Heart right ventricle (tissue), 16 donors: Measurements from ENCODE around the gene TRABD2A. TPM values are rescaled to one million over a fixed set of nuclear protein-coding genes. Genes with fewer than 3 reads are reported as not detected.

Experiments used
- ATAC-seq, 8 donors: fragments of 200-7000 bp; cut with Tn5 transposase; one replicate each; pipeline ENCODE4 v1.9.1; 2020; ENCODE audit warnings: mild to moderate bottlenecking in 8 of 8, moderate library complexity in 8 of 8, moderate number of reproducible peaks in 1 of 8
- DNase-seq, 2 donors: peaks; one replicate each; pipeline ENCODE4 v3.0.0-alpha.2; 2020
- H3K27ac ChIP-seq, 10 donors: fragments of 200-600 bp; sonication (generic) in 2 of 10; one replicate each; pipeline versions ENCODE4 v1.5.0 to v1.8.0; 2020 to 2022; ENCODE audit warnings: mild to moderate bottlenecking in 3 of 10
- H3K27me3 ChIP-seq, 7 donors: fragments of 200-600 bp; one replicate each; pipeline ENCODE4 v1.8.0; 2021 to 2022; ENCODE audit warnings: mild to moderate bottlenecking in 2 of 7
- H3K36me3 ChIP-seq, 9 donors: fragments of 200-600 bp; sonication (generic) in 1 of 9; one replicate each; pipeline versions ENCODE4 v1.5.0 to v1.8.0; 2020 to 2022; ENCODE audit warnings: mild to moderate bottlenecking in 2 of 9
- H3K4me1 ChIP-seq, 9 donors: fragments of 200-600 bp; sonication (generic) in 1 of 9; one replicate each; pipeline versions ENCODE4 v1.5.0 to v1.8.0; 2020 to 2022; ENCODE audit warnings: mild to moderate bottlenecking in 4 of 9
- H3K4me3 ChIP-seq, 10 donors: fragments of 200-600 bp; sonication (generic) in 2 of 10; one replicate each; pipeline versions ENCODE4 v1.5.0 to v1.8.0; 2020 to 2022; ENCODE audit warnings: mild to moderate bottlenecking in 7 of 10, moderate library complexity in 2 of 10
- H3K9me3 ChIP-seq, 11 donors: fragments of 200-600 bp in 10 of 11; sonication (generic) in 2 of 11; one replicate each; pipeline versions ENCODE4 v1.5.0 to v1.8.0; 2013 to 2022; ENCODE audit warnings: mild to moderate bottlenecking in 2 of 11, control low read depth in 1 of 11, moderate library complexity in 1 of 11
- WGBS, 2 donors: extraction: QIAGEN DNeasy Blood & Tissue Kit; methylation state at CpG; one replicate each; pipeline ENCODE4 v1.1.7; 2013; ENCODE audit warnings: inconsistent platforms in 1 of 2; 5-methylcytosine and 5-hydroxymethylcytosine counted together
- intact Hi-C, 10 donors: fragments of 100-400 bp; cut with DNase I; formaldehyde crosslinking; loops; one replicate each; pipeline versions ENCODE4 v1.11.1 to v1.14.2; 2022
- polyA plus RNA-seq, 2 donors: library from polyadenylated mRNA; stranded (reverse); fragments of 200-250 nt; gene quantifications; one replicate each; pipeline ENCODE4 v1.2.3, GENCODE V29; 2013
- total RNA-seq, 10 donors: library from RNA; stranded (reverse); fragmentation: NEBNext Ultra II Directional in 3 of 10; extraction: Animal tissue kit (Norgen Biotek cat#: 25700) in 3 of 10; gene quantifications; one replicate each; pipeline versions ENCODE4 v1.2.1 to v1.2.4, GENCODE V29; 2021 to 2023
- TF ChIP-seq, protein P1 (sequence below), 9 donors: fragments of 200-600 bp; sonication (generic) in 2 of 9; IDR thresholded peaks; one replicate each; pipeline versions ENCODE4 v1.5.0 to v1.8.0; 2021 to 2022; ENCODE audit warnings: antibody characterized with exemption in 9 of 9, mild to moderate bottlenecking in 5 of 9, moderate library complexity in 1 of 9
- donor health status: Arrhythmogenic right ventricular cardiomyopathy.
- donor health status: ischemic (EF 13 %, LVEDD 7.1; RV severe dilation, severe dysfunction).
- donor health status: healthy with polysubstance abuse.
- donor health status: DM: no; HTN: yes; CAD: no.
- donor health status: DM: no; HTN: no; CAD: no.
- donor health status: ischemic (EF 25% LVEDD 6.9; RV normal size, moderate dysfunction).
- donor health status: ischemic (EF 25% LVEDD 5.7; RV mildly dilated, moderate dysfunction).
- donor health status: healthy.
- donor health status: DM: yes; HTN: yes; CAD: no.
- donor health status: Ischemic cardiomyopathy.
- donor health status: ischemic (EF 35%, LVEDD 5.7; RV mildly dilated, moderate dysfunction).
- donor health status: nonischemic (EF 11% LVEDD 7.7; RV severe dilation, severe dysfunction).
- donor health status: DM: yes; HTN: yes; CAD: no.
- donor health status: PGD.
- donor health status: ischemic (EF 29% LVEDD 5.4; RV normal size, mild dysfunction).
- donor health status: nonischemic (EF 23%, LVEDD 6.1; RV moderate dilation, normal function).

Gene TRABD2A
- total and polyA plus RNA-seq, 12 donors = 0.34 to 2.0 (median 0.68) TPM

DNA sequence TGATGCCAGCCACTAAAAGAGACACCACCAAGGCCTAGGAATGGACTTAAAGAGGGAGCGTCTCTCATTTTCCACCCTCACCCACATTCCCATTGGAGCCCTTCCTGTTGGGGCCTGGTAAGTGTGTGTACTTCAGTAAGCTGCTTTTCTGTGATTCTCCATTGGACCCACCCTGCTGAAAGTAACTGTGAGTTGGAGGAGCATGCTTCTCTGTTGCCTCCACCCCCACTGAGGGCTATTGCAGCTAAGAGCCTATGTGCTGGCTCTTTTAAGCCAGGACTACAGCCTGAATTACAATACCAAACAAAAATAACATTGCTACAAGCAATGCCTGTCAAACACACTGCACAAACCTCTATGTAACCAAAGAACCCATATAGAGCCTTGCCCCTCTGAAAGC lies 81.1 kb downstream of the TRABD2A start:
- no peak overlapping the region for H3K27ac ChIP-seq
- WGBS, 2 donors = 83 to 98% methylated on average over 1 of the region's 1 CpG
- ATAC-seq = no peak

DNA sequence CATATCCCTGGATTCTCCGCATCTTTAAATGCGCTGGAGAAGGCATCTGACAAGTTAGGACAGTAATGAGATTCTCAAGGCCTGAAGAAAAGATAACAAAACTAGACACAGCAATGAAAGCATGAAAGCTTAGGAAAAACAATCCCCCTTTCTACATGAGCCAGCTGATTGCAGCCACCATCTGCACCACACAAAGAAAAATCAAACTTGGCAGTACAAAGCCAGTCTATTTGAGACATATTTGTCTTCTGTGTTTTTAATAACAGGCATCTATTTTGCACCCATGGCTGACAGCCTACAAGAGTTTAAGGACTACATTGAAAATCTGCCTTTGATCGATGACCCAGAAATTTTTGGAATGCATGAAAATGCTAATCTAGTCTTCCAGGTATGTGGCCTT lies 83.6 kb downstream of the TRABD2A start:
- Histone ChIP-seq H3K4me3 (no peak overlapping the region), H3K27ac (no peak overlapping the region), H3K9me3 (peaks cover 0 to 12% (median 0%) of the 10 kb centered on the region in 11 donors), H3K4me1 (no peaks in the 10 kb centered on the region), H3K27me3 (no peaks in the 10 kb centered on the region), H3K36me3 (no peaks in the 10 kb centered on the region)
- intact Hi-C loops = no loop called here
- TF ChIP-seq, protein P1, sequence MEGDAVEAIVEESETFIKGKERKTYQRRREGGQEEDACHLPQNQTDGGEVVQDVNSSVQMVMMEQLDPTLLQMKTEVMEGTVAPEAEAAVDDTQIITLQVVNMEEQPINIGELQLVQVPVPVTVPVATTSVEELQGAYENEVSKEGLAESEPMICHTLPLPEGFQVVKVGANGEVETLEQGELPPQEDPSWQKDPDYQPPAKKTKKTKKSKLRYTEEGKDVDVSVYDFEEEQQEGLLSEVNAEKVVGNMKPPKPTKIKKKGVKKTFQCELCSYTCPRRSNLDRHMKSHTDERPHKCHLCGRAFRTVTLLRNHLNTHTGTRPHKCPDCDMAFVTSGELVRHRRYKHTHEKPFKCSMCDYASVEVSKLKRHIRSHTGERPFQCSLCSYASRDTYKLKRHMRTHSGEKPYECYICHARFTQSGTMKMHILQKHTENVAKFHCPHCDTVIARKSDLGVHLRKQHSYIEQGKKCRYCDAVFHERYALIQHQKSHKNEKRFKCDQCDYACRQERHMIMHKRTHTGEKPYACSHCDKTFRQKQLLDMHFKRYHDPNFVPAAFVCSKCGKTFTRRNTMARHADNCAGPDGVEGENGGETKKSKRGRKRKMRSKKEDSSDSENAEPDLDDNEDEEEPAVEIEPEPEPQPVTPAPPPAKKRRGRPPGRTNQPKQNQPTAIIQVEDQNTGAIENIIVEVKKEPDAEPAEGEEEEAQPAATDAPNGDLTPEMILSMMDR (IDR thresholded peaks at IDR 0.05) = no peak
- DNase-seq = no peak
- no peak for ATAC-seq
- WGBS, 2 donors = 74 to 80% methylated on average over 3 of the region's 3 CpGs

More for the DNA sequence above, 81.1 kb downstream of the TRABD2A start:
- no peak overlapping the region for H3K4me3 ChIP-seq
- no peaks in the 10 kb centered on the region for H3K4me1 ChIP-seq
- peaks cover 0 to 12% (median 0%) of the 10 kb centered on the region in 11 donors for H3K9me3 ChIP-seq
- H3K27me3 ChIP-seq = no peaks in the 10 kb centered on the region
- no peak for DNase-seq
- TF ChIP-seq, protein P1 (IDR thresholded peaks at IDR 0.05) = no peak
- intact Hi-C loops = no loop called here
- H3K36me3 ChIP-seq = no peaks in the 10 kb centered on the region

- Histone ChIP-seq H3K4me1 (no peaks in the 10 kb centered on the region), H3K27ac (no peak overlapping the region), H3K36me3 (no peaks in the 10 kb centered on the region), H3K9me3 (peaks cover 0 to 7% (median 0%) of the 10 kb centered on the region in 11 donors), H3K4me3 (no peak overlapping the region), H3K27me3 (no peaks in the 10 kb centered on the region)
- intact Hi-C loops = no loop called here
- no peak for DNase-seq
- TF ChIP-seq, protein P1 (IDR thresholded peaks at IDR 0.05) = no peak
- ATAC-seq = no peak
These were observed 84.1 kb downstream of the TRABD2A start for GRCh38 chr2:84796798-84797197.

DNA sequence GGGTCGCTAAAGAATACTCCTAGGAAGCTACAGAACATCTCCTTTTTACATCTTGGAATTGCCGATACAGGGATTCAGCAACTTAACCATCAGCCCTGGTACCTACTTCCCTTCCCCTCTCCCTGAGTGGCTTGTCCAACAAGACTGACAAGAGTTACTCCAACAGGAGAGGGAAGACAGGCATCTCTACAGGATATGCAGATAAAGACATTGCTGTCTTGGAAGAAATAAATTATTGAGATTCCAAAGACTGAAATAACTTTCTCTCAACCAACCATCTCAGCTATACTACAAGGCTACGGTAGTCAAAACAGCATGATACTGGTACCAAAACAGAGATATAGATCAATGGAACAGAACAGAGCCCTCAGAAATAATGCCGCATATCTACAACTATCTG lies 87.2 kb downstream of the TRABD2A start:
- no peak overlapping the region for H3K4me3 ChIP-seq
- no peak for ATAC-seq
- H3K36me3 ChIP-seq = no peaks in the 10 kb centered on the region
- H3K9me3 ChIP-seq = peaks cover 0 to 3% (median 0%) of the 10 kb centered on the region in 11 donors
- WGBS, 2 donors = 79 to 89% methylated on average over 3 to 4 of the region's 4 CpGs
- TF ChIP-seq, protein P1 (IDR thresholded peaks at IDR 0.05) = no peak
- H3K27me3 ChIP-seq = no peaks in the 10 kb centered on the region
- peaks cover 0 to 4% (median 0%) of the 10 kb centered on the region in 9 donors for H3K4me1 ChIP-seq
- H3K27ac ChIP-seq = no peak overlapping the region
- intact Hi-C loops = no loop called here
- DNase-seq = no peak
